ENCODE data around the gene RC3H1.
"Not testable (repeated sequence)": the region's sequence is repeated elsewhere in the genome, so short reads cannot be mapped to it uniquely, and the experiment has no call there.

The RC3H1 gene

GRCh38 chr1:173946380-173946921 lies 75.7 kb downstream of the RC3H1 start:
- DNase-seq = no peak

GRCh38 chr1:173937062-173937461 lies 85.1 kb downstream of the RC3H1 start:
- DNase-seq = no peak

- DNase-seq = no peak
These were observed 87.7 kb downstream of the RC3H1 start for GRCh38 chr1:173934440-173934839.

- DNase-seq = not testable (repeated sequence)
These were observed 91.6 kb downstream of the RC3H1 start for GRCh38 chr1:173930541-173930940.

GRCh38 chr1:173925306-173926242 lies 96.6 kb downstream of the RC3H1 start:
- DNase-seq = no peak

GRCh38 chr1:173920861-173921260 lies 101.3 kb downstream of the RC3H1 start:
- no peak for DNase-seq

GRCh38 chr1:173917635-173918493 lies 104.3 kb downstream of the RC3H1 start:
- no peak for DNase-seq

GRCh38 chr1:173917149-173917548 lies 105.0 kb downstream of the RC3H1 start, which contains the start of gene SERPINC1:
TSS of gene SERPINC1 (minus strand) at chr1:173917327. CDS start at chr1:173917259, 68 bp downstream.
- DNase-seq = no peak

- no peak for DNase-seq
These were observed 105.5 kb downstream of the RC3H1 start for GRCh38 chr1:173916667-173917066.

- no peak for DNase-seq
These were observed 106.6 kb downstream of the RC3H1 start for GRCh38 chr1:173915596-173915995.

- DNase-seq = peak; percentile 16
These were observed 107.7 kb downstream of the RC3H1 start for GRCh38 chr1:173914366-173914871.

GRCh38 chr1:173913111-173913510 lies 109.0 kb downstream of the RC3H1 start:
- DNase-seq = no peak

- no peak for DNase-seq
These were observed 118.2 kb downstream of the RC3H1 start for GRCh38 chr1:173903827-173904531.

GRCh38 chr1:173900992-173901391 lies 121.2 kb downstream of the RC3H1 start:
- no peak for DNase-seq

- DNase-seq = no peak
These were observed 121.7 kb downstream of the RC3H1 start for GRCh38 chr1:173900427-173900826.

GRCh38 chr1:173894189-173894588 lies 128.0 kb downstream of the RC3H1 start:
- no peak for DNase-seq

GRCh38 chr1:173893611-173894010 lies 128.5 kb downstream of the RC3H1 start:
- no peak for DNase-seq

- no peak for DNase-seq
These were observed 132.3 kb downstream of the RC3H1 start for GRCh38 chr1:173889885-173890284.

- no peak for DNase-seq
These were observed 133.4 kb downstream of the RC3H1 start for GRCh38 chr1:173888749-173889148.

- DNase-seq = no peak
These were observed 134.5 kb downstream of the RC3H1 start for GRCh38 chr1:173887627-173888026.

GRCh38 chr1:173886746-173887611 lies 135.2 kb downstream of the RC3H1 start:
- no peak for DNase-seq
